AG10803 (cell line): ENCODE results near the gene ATP6V1F.

Experiments
- DNase-seq: peaks from one replicate; pipeline ENCODE4 v3.0.0; 2010; ENCODE audit warnings: low read depth
- H3K4me3 ChIP-seq: 2 replicates; pipeline ENCODE4 v1.5.1; 2011; ENCODE audit warnings: mild to moderate bottlenecking, low read length, control low read depth
- CTCF ChIP-seq: conservative IDR thresholded peaks from 2 replicates; pipeline ENCODE4 v1.5.1; 2011; ENCODE audit warnings: mild to moderate bottlenecking, low read length, control low read depth, inconsistent platforms

Gene ATP6V1F

GRCh38 chr7:128845987-128846386 lies 16.7 kb upstream of the ATP6V1F start:
- no peak overlapping the region for H3K4me3 ChIP-seq
- TF ChIP-seq CTCF = no peak
- no peak for DNase-seq

- DNase-seq = no peak
- TF ChIP-seq CTCF = no peak
- H3K4me3 ChIP-seq = no peak overlapping the region
Observed at GRCh38 chr7:128846781-128847444, 15.7 kb upstream of the ATP6V1F start.

GRCh38 chr7:128847721-128848211 lies 14.9 kb upstream of the ATP6V1F start:
- no peak overlapping the region for H3K4me3 ChIP-seq
- no peak for TF ChIP-seq CTCF
- no peak for DNase-seq

- DNase-seq = no peak
- no peak for TF ChIP-seq CTCF
- H3K4me3 ChIP-seq = no peak overlapping the region
Observed at GRCh38 chr7:128848289-128849155, 14.1 kb upstream of the ATP6V1F start.

- TF ChIP-seq CTCF = no peak
- DNase-seq = no peak
- no peak overlapping the region for H3K4me3 ChIP-seq
Observed at GRCh38 chr7:128849156-128849515, 13.5 kb upstream of the ATP6V1F start.

GRCh38 chr7:128849804-128850490 lies 12.7 kb upstream of the ATP6V1F start:
- no peak overlapping the region for H3K4me3 ChIP-seq
- DNase-seq = no peak
- TF ChIP-seq CTCF = no peak
